H9 (cell line): ENCODE results near the gene STAB1. TPM values are rescaled to one million over a fixed set of nuclear protein-coding genes. Genes with fewer than 3 reads are reported as not detected.

Source experiments
- DNase-seq: peaks from one replicate; pipeline ENCODE4 v3.0.0-alpha.2; 2017
- H2AFZ ChIP-seq: one replicate; pipeline ENCODE4 v1.6.1; 2013; ENCODE audit warnings: mild to moderate bottlenecking, low read length, control low read depth, moderate library complexity
- H2AK5ac ChIP-seq: 2 replicates; pipeline ENCODE4 v1.6.1; 2013; ENCODE audit warnings: low read length, control low read depth, mixed read lengths; ENCODE audit not compliant: insufficient read length
- H2BK120ac ChIP-seq: one replicate; pipeline ENCODE4 v1.6.1; 2013; ENCODE audit warnings: low read depth, mild to moderate bottlenecking, low read length, control low read depth, inconsistent platforms; ENCODE audit not compliant: poor library complexity, severe bottlenecking
- H2BK12ac ChIP-seq: 2 replicates; pipeline ENCODE4 v1.6.1; 2013; ENCODE audit warnings: low read length, control low read depth, mixed read lengths, low read depth; ENCODE audit not compliant: insufficient read length
- H2BK15ac ChIP-seq: 2 replicates; pipeline ENCODE4 v1.6.1; 2013; ENCODE audit warnings: low read depth, low read length, control low read depth
- H2BK20ac ChIP-seq: one replicate; pipeline ENCODE4 v1.6.1; 2013; ENCODE audit warnings: low read depth, mild to moderate bottlenecking, low read length, control low read depth, inconsistent platforms; ENCODE audit not compliant: poor library complexity, severe bottlenecking
- H2BK5ac ChIP-seq: 2 replicates; pipeline ENCODE4 v1.6.1; 2013; ENCODE audit warnings: low read length, control low read depth, mixed read lengths; ENCODE audit not compliant: insufficient read length
- H3K14ac ChIP-seq: 2 replicates; pipeline ENCODE4 v1.6.1; 2013; ENCODE audit warnings: low read length, control low read depth; ENCODE audit not compliant: insufficient read depth
- H3K18ac ChIP-seq: 2 replicates; pipeline ENCODE4 v1.6.1; 2013; ENCODE audit warnings: low read depth, mild to moderate bottlenecking, mixed read lengths, low read length, control low read depth; ENCODE audit not compliant: insufficient read length
- H3K23ac ChIP-seq: 2 replicates; pipeline ENCODE4 v1.6.1; 2013; ENCODE audit warnings: low read length, control low read depth, mixed read lengths, low read depth; ENCODE audit not compliant: insufficient read length
- H3K23me2 ChIP-seq: 2 replicates; pipeline ENCODE4 v1.6.1; 2013; ENCODE audit warnings: low read depth, mild to moderate bottlenecking, mixed read lengths, low read length, control low read depth; ENCODE audit not compliant: insufficient read length, poor library complexity, severe bottlenecking
- H3K27ac ChIP-seq: 2 replicates; pipeline ENCODE4 v1.5.1; 2013; ENCODE audit warnings: low read length, control low read depth, mixed read lengths, low read depth; ENCODE audit not compliant: insufficient read length
- H3K27me3 ChIP-seq: 2 replicates; pipeline ENCODE4 v1.6.1; 2013; ENCODE audit warnings: low read length, control low read depth, inconsistent platforms; ENCODE audit not compliant: insufficient read depth
- H3K4ac ChIP-seq: 2 replicates; pipeline ENCODE4 v1.6.1; 2013; ENCODE audit warnings: low read depth, mild to moderate bottlenecking, control low read depth, inconsistent platforms, low read length, moderate library complexity
- H3K4me1 ChIP-seq: 2 replicates; pipeline ENCODE4 v1.6.1; 2013; ENCODE audit warnings: low read length, control low read depth, inconsistent platforms; ENCODE audit not compliant: insufficient read depth
- H3K4me2 ChIP-seq: 2 replicates; pipeline ENCODE4 v1.6.1; 2013; ENCODE audit warnings: low read length, control low read depth, mixed read lengths; ENCODE audit not compliant: insufficient read length, insufficient read depth
- H3K56ac ChIP-seq: 2 replicates; pipeline ENCODE4 v1.6.1; 2013; ENCODE audit warnings: low read depth, mild to moderate bottlenecking, mixed read lengths, low read length, control low read depth; ENCODE audit not compliant: insufficient read length
- H3K79me1 ChIP-seq: 2 replicates; pipeline ENCODE4 v1.6.1; 2013; ENCODE audit warnings: low read depth, mild to moderate bottlenecking, moderate library complexity, low read length, control low read depth, inconsistent platforms; ENCODE audit not compliant: insufficient read depth, poor library complexity, severe bottlenecking
- H3K79me2 ChIP-seq: 2 replicates; pipeline ENCODE4 v1.6.1; 2013; ENCODE audit warnings: low read length, control low read depth, inconsistent platforms; ENCODE audit not compliant: insufficient read depth
- H3K9ac ChIP-seq: 2 replicates; pipeline ENCODE4 v1.6.1; 2013; ENCODE audit warnings: low read length, control low read depth, mixed read lengths; ENCODE audit not compliant: insufficient read length; ENCODE audit errors: extremely low read depth
- H3K9me3 ChIP-seq: one replicate; pipeline ENCODE4 v1.6.1; 2013; ENCODE audit warnings: low read depth, low read length, inconsistent platforms; ENCODE audit not compliant: control insufficient read depth
- H3T11ph ChIP-seq: one replicate; pipeline ENCODE4 v1.6.1; 2013; ENCODE audit warnings: mild to moderate bottlenecking, low read length, control low read depth, inconsistent platforms
- H4K20me1 ChIP-seq: one replicate; pipeline ENCODE4 v1.6.1; 2013; ENCODE audit not compliant: control insufficient read depth, insufficient read length, insufficient read depth
- H4K5ac ChIP-seq: 2 replicates; pipeline ENCODE4 v1.6.1; 2013; ENCODE audit warnings: low read depth, mild to moderate bottlenecking, mixed read lengths, low read length, control low read depth; ENCODE audit not compliant: insufficient read length
- H4K8ac ChIP-seq: replicated peaks from 2 replicates; pipeline ENCODE4 v1.6.1; 2013; ENCODE audit warnings: low read length, control low read depth, mixed read lengths, low read depth; ENCODE audit not compliant: insufficient read length
- H4K91ac ChIP-seq: 2 replicates; pipeline ENCODE4 v1.6.1; 2013; ENCODE audit warnings: low read depth, mild to moderate bottlenecking, moderate library complexity, mixed read lengths, low read length, control low read depth; ENCODE audit not compliant: insufficient read length
- H3K27ac Mint-ChIP-seq, 3 experiments: 2 replicates in 2 of 3; 3 replicates in 1 of 3; pipeline ENCODE4 v1.8.0; 2020 to 2021; ENCODE audit warnings: mixed read lengths in 3 of 3, mild to moderate bottlenecking in 1 of 3, moderate library complexity in 1 of 3
- H3K27me3 Mint-ChIP-seq: 2 replicates; pipeline ENCODE4 v1.8.0; 2021; ENCODE audit warnings: low read depth, mild to moderate bottlenecking, moderate library complexity, mixed read lengths
- H3K36me3 Mint-ChIP-seq, 3 experiments: 2 replicates in 2 of 3; 3 replicates in 1 of 3; pipeline ENCODE4 v1.8.0; 2020 to 2021; ENCODE audit warnings: low read depth in 3 of 3, mixed read lengths in 3 of 3; ENCODE audit not compliant: insufficient read depth in 1 of 3
- H3K4me1 Mint-ChIP-seq, 2 experiments: 2 replicates each; pipeline ENCODE4 v1.8.0; 2020; ENCODE audit warnings: mixed read lengths in 2 of 2
- H3K4me3 Mint-ChIP-seq, 2 experiments: 2 replicates in 1 of 2; 3 replicates in 1 of 2; pipeline ENCODE4 v1.8.0; 2020 to 2021; ENCODE audit warnings: mild to moderate bottlenecking in 2 of 2, mixed read lengths in 2 of 2, moderate library complexity in 1 of 2
- H3K9me3 Mint-ChIP-seq, 2 experiments: 2 replicates in 1 of 2; 3 replicates in 1 of 2; pipeline ENCODE4 v1.8.0; 2020; ENCODE audit warnings: mild to moderate bottlenecking in 2 of 2, mixed read lengths in 2 of 2, moderate library complexity in 1 of 2
- CTCF ChIP-seq: fragments of 200-600 bp; sonication (generic); conservative IDR thresholded peaks from 3 replicates; pipeline ENCODE4 v1.8.0; 2021; ENCODE audit warnings: antibody characterized with exemption, mild to moderate bottlenecking
- WGBS: extraction: QIAGEN DNeasy Blood & Tissue Kit; methylation state at CpG from one replicate; pipeline ENCODE4 v1.1.7; 2013; ENCODE audit warnings: missing lambda C conversion rate, low lambda C conversion rate, mixed read lengths; ENCODE audit not compliant: insufficient read length; ENCODE audit errors: extremely low coverage; 5-methylcytosine and 5-hydroxymethylcytosine counted together
- total RNA-seq: library from RNA; stranded (reverse); gene quantifications from 2 replicates; pipeline ENCODE4 v1.2.1, GENCODE V29; 2021

The STAB1 gene
- total RNA-seq, 1 experiment from 2014 or later = 1.5 TPM

- no CpG with 5 or more reads among the region's 1 CpG for WGBS
Observed at GRCh38 chr3:52555056-52555455, 59.9 kb downstream of the STAB1 start.

More at GRCh38 chr3:52555056-52555455, 59.9 kb downstream of the STAB1 start:
- Mint-ChIP-seq H3K27ac (peak overlapping the region in 1 of 3 experiments; percentile 61; a peak in 2 of 7 replicates), H3K9me3 (no peaks in the 10 kb centered on the region), H3K27me3 (no peaks in the 10 kb centered on the region), H3K4me1 (peaks cover 7 to 12% of the 10 kb centered on the region in 2 experiments; a peak in 2 of 4 replicates), H3K4me3 (no peak overlapping the region), H3K36me3 (peaks cover 11 to 55% (median 35%) of the 10 kb centered on the region in 3 experiments; a peak in 6 of 7 replicates)
- no peak for DNase-seq
- Histone ChIP-seq H4K91ac (no peak overlapping the region), H3K18ac (no peak overlapping the region), H3K9me3 (no peaks in the 10 kb centered on the region), H3K56ac (no peak overlapping the region), H2AK5ac (no peak overlapping the region), H2BK5ac (no peak overlapping the region), H4K20me1 (no peaks in the 10 kb centered on the region), H2BK120ac (no peak overlapping the region), H3K9ac (no peak overlapping the region), H2AFZ (no peak overlapping the region), H2BK15ac (no peak overlapping the region), H3K27ac (no peak overlapping the region), H3K23ac (no peak overlapping the region), H3K4me2 (no peak overlapping the region), H3K23me2 (no peaks in the 10 kb centered on the region), H2BK20ac (no peak overlapping the region), H3K4me1 (peaks cover 3% of the 10 kb centered on the region; the same call in 1 of the 2 replicates), H3K4ac (no peak overlapping the region), H4K8ac (no peak overlapping the region), H3T11ph (no peak overlapping the region), H3K79me1 (no peaks in the 10 kb centered on the region), H3K27me3 (no peaks in the 10 kb centered on the region), H3K14ac (no peak overlapping the region), H4K5ac (no peak overlapping the region), H2BK12ac (no peak overlapping the region), H3K79me2 (no peaks in the 10 kb centered on the region)
- no peak for TF ChIP-seq CTCF
